Hepatocyte (in vitro differentiated cells): ENCODE measurements around the gene ARID2. TPM values are rescaled to one million over a fixed set of nuclear protein-coding genes. Genes with fewer than 3 reads are reported as not detected.

Experiments used
- DNase-seq: peaks from one replicate; pipeline ENCODE4 v3.0.0-alpha.2; 2016; ENCODE audit warnings: low spot score
- H2AFZ ChIP-seq: fragments of 200-600 bp; sonication (generic); 2 replicates; pipeline ENCODE4 v1.6.0; 2016; ENCODE audit warnings: antibody characterized with exemption, mild to moderate bottlenecking
- H3K27ac ChIP-seq: fragments of 200-600 bp; sonication (generic); 2 replicates; pipeline ENCODE4 v1.5.1; 2016; ENCODE audit warnings: mild to moderate bottlenecking
- H3K27me3 ChIP-seq: fragments of 200-600 bp; sonication (generic); 2 replicates; pipeline ENCODE4 v1.6.1; 2016
- H3K36me3 ChIP-seq: fragments of 200-600 bp; sonication (generic); replicated peaks from 2 replicates; pipeline ENCODE4 v1.5.1; 2016; ENCODE audit warnings: low read depth; ENCODE audit not compliant: insufficient read depth
- H3K4me1 ChIP-seq: fragments of 200-600 bp; sonication (generic); 2 replicates; pipeline ENCODE4 v1.5.1; 2016; ENCODE audit warnings: mild to moderate bottlenecking, moderate library complexity; ENCODE audit not compliant: insufficient read depth
- H3K4me2 ChIP-seq: fragments of 200-600 bp; sonication (generic); 2 replicates; pipeline ENCODE4 v1.6.0; 2016
- H3K4me3 ChIP-seq: fragments of 200-600 bp; sonication (generic); 2 replicates; pipeline ENCODE4 v1.5.1; 2016; ENCODE audit warnings: mild to moderate bottlenecking
- H3K79me2 ChIP-seq: fragments of 200-600 bp; sonication (generic); 2 replicates; pipeline ENCODE4 v1.6.0; 2017; ENCODE audit warnings: mild to moderate bottlenecking
- H3K9me2 ChIP-seq: fragments of 200-600 bp; sonication (generic); replicated peaks from 2 replicates; pipeline ENCODE4 v1.6.0; 2017; ENCODE audit warnings: mild to moderate bottlenecking; ENCODE audit not compliant: insufficient read depth
- H3K9me3 ChIP-seq: fragments of 200-600 bp; sonication (generic); 2 replicates; pipeline ENCODE4 v1.5.1; 2016; ENCODE audit warnings: low read depth, mild to moderate bottlenecking
- H4K20me1 ChIP-seq: fragments of 200-600 bp; sonication (generic); 2 replicates; pipeline ENCODE4 v1.6.0; 2016; ENCODE audit warnings: mild to moderate bottlenecking; ENCODE audit not compliant: insufficient read depth, poor library complexity, severe bottlenecking
- CTCF ChIP-seq: fragments of 200-600 bp; sonication (generic); IDR thresholded peaks from 2 replicates; pipeline ENCODE4 v1.5.1; 2016; ENCODE audit warnings: antibody characterized with exemption, mild to moderate bottlenecking; ENCODE audit not compliant: poor library complexity
- EZH2 ChIP-seq: fragments of 200-600 bp; sonication (generic); IDR thresholded peaks from 2 replicates; pipeline ENCODE4 v1.6.1; 2016; ENCODE audit warnings: antibody characterized with exemption, mild to moderate bottlenecking, borderline replicate concordance
- EZH2phosphoT487 ChIP-seq: fragments of 200-600 bp; sonication (generic); IDR thresholded peaks from one replicate; pipeline ENCODE4 v1.6.1; 2018; ENCODE audit warnings: antibody characterized with exemption, mild to moderate bottlenecking, low read depth, moderate library complexity; ENCODE audit not compliant: unreplicated experiment, severe bottlenecking
- WGBS: methylation state at CpG from one replicate; pipeline ENCODE4 v1.1.6; 2016; ENCODE audit warnings: low lambda C conversion rate; ENCODE audit errors: missing lambda C conversion rate; 5-methylcytosine and 5-hydroxymethylcytosine counted together
- polyA plus RNA-seq: library from polyadenylated mRNA; unstranded; fragments of >200 nt; fragmentation: Nextera tagmentation; extraction: Ambion mirVana; gene quantifications from 2 replicates; pipeline ENCODE4 v1.2.1, GENCODE V29; 2016
- total RNA-seq: library from RNA; depleted of rRNA; stranded (reverse); fragments of >200 nt; gene quantifications from 2 replicates; pipeline ENCODE4 v1.2.3, GENCODE V29; 2014

Gene ARID2
- total and polyA plus RNA-seq, 2 experiments from 2014 or later = 11.9 to 29.7 TPM

DNA sequence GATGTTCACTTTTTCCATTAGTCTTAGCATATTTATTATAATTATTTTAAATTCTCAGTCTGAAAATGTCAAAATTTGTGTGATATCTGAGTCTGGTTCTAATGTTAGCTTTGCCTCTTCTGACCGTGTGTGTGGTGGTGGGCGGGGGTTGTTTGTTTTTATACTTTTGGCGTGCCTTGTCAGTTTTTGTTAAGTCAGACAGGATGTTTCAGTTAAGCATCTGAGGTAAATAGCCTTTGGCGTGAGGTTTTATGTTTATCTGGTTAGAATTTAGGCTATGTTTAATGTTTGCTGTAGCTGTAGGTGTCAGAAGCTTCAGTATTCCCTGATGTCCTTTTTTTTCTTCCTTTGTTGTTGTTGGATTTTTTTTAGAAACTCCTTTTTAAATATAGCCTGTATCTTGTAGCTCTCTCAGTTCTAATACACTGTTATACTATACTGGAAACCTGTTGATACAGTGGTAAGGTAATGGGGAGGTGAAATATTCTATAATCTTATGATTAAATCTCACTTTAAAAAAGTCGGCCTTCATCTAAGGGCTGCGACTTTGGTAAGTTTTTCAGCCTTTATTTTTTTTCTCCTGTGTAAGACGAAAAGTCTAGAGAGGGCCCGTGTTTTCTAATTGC lies 149.2 kb downstream of the ARID2 start:
- H3K9me2 ChIP-seq = no peaks in the 10 kb centered on the region
- peaks cover 22% of the 10 kb centered on the region for H3K4me1 ChIP-seq
- no peaks in the 10 kb centered on the region for H3K9me3 ChIP-seq
- no peak overlapping the region for H2AFZ ChIP-seq
- no peaks in the 10 kb centered on the region for H3K79me2 ChIP-seq
- DNase-seq = no peak
- H3K27ac ChIP-seq = peak overlapping the region; percentile 38
- TF ChIP-seq EZH2phosphoT487 (no peak), CTCF (no peak), EZH2 (no peak)
- H3K4me3 ChIP-seq = no peak overlapping the region
- 35% methylated on average over 8 of the region's 8 CpGs for WGBS
- no peaks in the 10 kb centered on the region for H4K20me1 ChIP-seq
- peak overlapping the region; percentile 23 for H3K4me2 ChIP-seq
- no peaks in the 10 kb centered on the region for H3K27me3 ChIP-seq
- no peaks in the 10 kb centered on the region for H3K36me3 ChIP-seq

- DNase-seq = no peak
- Histone ChIP-seq H3K4me1 (peaks cover 22% of the 10 kb centered on the region), H3K4me2 (peak overlapping the region; percentile 23), H3K4me3 (no peak overlapping the region), H3K79me2 (no peaks in the 10 kb centered on the region), H3K27me3 (no peaks in the 10 kb centered on the region), H2AFZ (no peak overlapping the region), H3K9me2 (no peaks in the 10 kb centered on the region), H4K20me1 (no peaks in the 10 kb centered on the region), H3K9me3 (no peaks in the 10 kb centered on the region), H3K36me3 (no peaks in the 10 kb centered on the region), H3K27ac (peak overlapping the region; percentile 38)
- WGBS = 82% methylated on average over 2 of the region's 2 CpGs
- TF ChIP-seq CTCF (no peak), EZH2phosphoT487 (no peak), EZH2 (no peak)
Observed at GRCh38 chr12:45879363-45879895, 149.9 kb downstream of the ARID2 start.

GRCh38 chr12:45880533-45880932 lies 151.0 kb downstream of the ARID2 start:
- no peak overlapping the region for H2AFZ ChIP-seq
- no peak for TF ChIP-seq EZH2phosphoT487
- TF ChIP-seq CTCF = no peak
- TF ChIP-seq EZH2 = no peak

More at GRCh38 chr12:45880533-45880932, 151.0 kb downstream of the ARID2 start:
- WGBS = 98% methylated on average over 2 of the region's 2 CpGs
- DNase-seq = no peak
- Histone ChIP-seq H3K79me2 (no peaks in the 10 kb centered on the region), H3K9me3 (no peaks in the 10 kb centered on the region), H3K4me3 (no peak overlapping the region), H3K27ac (no peak overlapping the region), H3K9me2 (no peaks in the 10 kb centered on the region), H3K27me3 (no peaks in the 10 kb centered on the region), H3K4me2 (no peak overlapping the region), H3K4me1 (peaks cover 22% of the 10 kb centered on the region), H4K20me1 (no peaks in the 10 kb centered on the region), H3K36me3 (no peaks in the 10 kb centered on the region)
